GM12878 (cell line): ENCODE data around the gene ZNF480. TPM values are rescaled to one million over a fixed set of nuclear protein-coding genes. Genes with fewer than 3 reads are reported as not detected.
"Not testable (repeated sequence)": the region's sequence is repeated elsewhere in the genome, so short reads cannot be mapped to it uniquely, and the experiment has no call there.

ENCODE experiments used
- ATAC-seq: fragments of 200-7000 bp; cut with Tn5 transposase; 3 replicates; pipeline ENCODE4 v1.9.1; 2020; ENCODE audit warnings: mild to moderate bottlenecking, moderate library complexity
- BruUV-seq: library from RNA; stranded (reverse); fragments of 400-500 nt; replicated peaks from 2 replicates; lab custom pipeline; 2021; lab: Mats Ljungman, UMichigan
- CTCF ChIA-PET: fragments of 300-600 bp; sonication (Branson Sonifier 250); formaldehyde crosslinking; extraction: SDS; loops from one replicate; lab custom pipeline; 2021; ENCODE audit warnings: inconsistent platforms; lab: Yijun Ruan, JAX
- POLR2A ChIA-PET: fragments of 350-600 bp; formaldehyde crosslinking; extraction: SDS; loops from one replicate; lab custom pipeline; 2021; ENCODE audit warnings: inconsistent platforms; lab: Charles Lee
- RAD21 ChIA-PET: fragments of 300-600 bp; sonication (Branson Sonifier 250); formaldehyde crosslinking; loops from one replicate; lab custom pipeline; 2023; ENCODE audit warnings: antibody characterized with exemption; ENCODE audit not compliant: unreplicated experiment; lab: Charles Lee
- SMC1A ChIA-PET: fragments of 300-600 bp; sonication (Branson Sonifier 250); formaldehyde crosslinking; loops from one replicate; lab custom pipeline; 2023; ENCODE audit not compliant: unreplicated experiment, uncharacterized antibody; lab: Charles Lee
- DNase-seq: peaks from one replicate; pipeline ENCODE4 v3.0.0-alpha.2; 2011; ENCODE audit warnings: low read depth, low spot score
- FAIRE-seq: peaks from 3 replicates; lab custom pipeline; 2011; peaks lifted over from hg19 to GRCh38; lab: Jason Lieb, UNC
- H2AFZ ChIP-seq: 2 replicates; pipeline ENCODE4 v1.6.0; 2011; ENCODE audit warnings: low read depth, low read length, control low read depth; ENCODE audit not compliant: control insufficient read depth
- H3K27ac ChIP-seq: 2 replicates; pipeline ENCODE4 v1.5.1; 2011; ENCODE audit warnings: control low read depth; ENCODE audit not compliant: control insufficient read depth, insufficient read depth
- H3K27me3 ChIP-seq, 2 experiments: replicated peaks in 1 of 2; 2 replicates each; pipeline versions ENCODE4 v1.6.0 to v1.6.1; 2011; ENCODE audit warnings: low read length in 1 of 2; ENCODE audit not compliant: control insufficient read depth in 2 of 2, insufficient read depth in 2 of 2
- H3K36me3 ChIP-seq, 2 experiments: 2 replicates each; pipeline ENCODE4 v1.5.1; 2011; ENCODE audit warnings: low read length in 1 of 2; ENCODE audit not compliant: control insufficient read depth in 2 of 2, insufficient read depth in 2 of 2
- H3K4me1 ChIP-seq: 2 replicates; pipeline ENCODE4 v1.6.1; 2011; ENCODE audit warnings: mild to moderate bottlenecking, low read length, moderate library complexity, mixed read lengths; ENCODE audit not compliant: control insufficient read depth, insufficient read depth
- H3K4me2 ChIP-seq: 2 replicates; pipeline ENCODE4 v1.6.0; 2011; ENCODE audit warnings: control low read depth; ENCODE audit not compliant: control insufficient read depth, insufficient read depth
- H3K4me3 ChIP-seq: fragments of 200-600 bp; sonication (generic); 2 replicates; pipeline ENCODE4 v1.5.1; 2016
- H3K79me2 ChIP-seq: 2 replicates; pipeline ENCODE4 v1.6.0; 2011; ENCODE audit warnings: low read length; ENCODE audit not compliant: control insufficient read depth, insufficient read depth
- H3K9ac ChIP-seq: 2 replicates; pipeline ENCODE4 v1.8.0; 2011; ENCODE audit warnings: low read length, control low read depth, mixed read lengths; ENCODE audit not compliant: control insufficient read depth, insufficient read depth
- H3K9me3 ChIP-seq: replicated peaks from 3 replicates; pipeline ENCODE4 v1.5.1; 2011; ENCODE audit warnings: mild to moderate bottlenecking, low read length; ENCODE audit not compliant: control insufficient read depth, insufficient read depth
- H4K20me1 ChIP-seq: 2 replicates; pipeline ENCODE4 v1.6.0; 2011; ENCODE audit not compliant: control insufficient read depth, insufficient read depth
- CBFB ChIP-seq: IDR thresholded peaks from 2 replicates; pipeline ENCODE4 v1.6.1; 2016; ENCODE audit warnings: antibody characterized with exemption, low read depth
- CTCF ChIP-seq, 3 experiments: IDR thresholded peaks in 2 of 3; conservative IDR thresholded peaks in 1 of 3; 2 replicates each; pipeline ENCODE4 v1.5.1; 2011; ENCODE audit warnings: low read depth in 3 of 3, low read length in 3 of 3, mild to moderate bottlenecking in 3 of 3, control low read depth in 2 of 3, moderate library complexity in 2 of 3, inconsistent platforms in 1 of 3, mixed read lengths in 1 of 3; ENCODE audit not compliant: control insufficient read depth in 2 of 3, insufficient read depth in 1 of 3; ENCODE audit errors: extremely low read depth in 1 of 3
- ESRRA ChIP-seq: IDR thresholded peaks from 2 replicates; pipeline ENCODE4 v1.6.1; 2012; ENCODE audit warnings: mild to moderate bottlenecking, low read length, improper control_type of control experiment
- NR2F1 ChIP-seq: fragments of 450-650 bp; conservative IDR thresholded peaks from 2 replicates; pipeline ENCODE4 v1.6.1; 2017; ENCODE audit warnings: mild to moderate bottlenecking
- RAD21 ChIP-seq: IDR thresholded peaks from 2 replicates; pipeline ENCODE4 v1.6.1; 2011; ENCODE audit warnings: mild to moderate bottlenecking, low read depth, low read length, moderate library complexity; ENCODE audit not compliant: insufficient read depth
- RELA ChIP-seq: fragments of 450-650 bp; IDR thresholded peaks from 2 replicates; pipeline ENCODE4 v1.8.0; 2014; ENCODE audit warnings: borderline replicate concordance; ENCODE audit not compliant: partially characterized antibody
- SMC3 ChIP-seq: IDR thresholded peaks from 2 replicates; pipeline ENCODE4 v1.6.1; 2011; ENCODE audit warnings: low read length, improper control_type of control experiment, borderline replicate concordance
- WGBS: methylation state at CpG from one replicate; pipeline ENCODE4 v1.1.6; 2016; ENCODE audit warnings: low lambda C conversion rate; ENCODE audit not compliant: insufficient replicate concordance, insufficient coverage; ENCODE audit errors: missing lambda C conversion rate; 5-methylcytosine and 5-hydroxymethylcytosine counted together
- in situ Hi-C: fragments of 300-500 bp; cut with MboI; formaldehyde crosslinking; loops from 9 replicates; pipeline ENCODE4 v1.14.3; 2018; ENCODE audit warnings: mixed read lengths
- intact Hi-C: fragments of 100-400 bp; cut with micrococcal nuclease; formaldehyde crosslinking; loops from one replicate; pipeline ENCODE4 v1.14.2; 2022; ENCODE audit not compliant: unreplicated experiment
- polyA plus RNA-seq, 11 experiments: library from polyadenylated mRNA; depleted of rRNA in 4 of 11; unstranded in 6 of 11; stranded (reverse) in 5 of 11; fragments of >200 nt; fragmentation: Nextera tagmentation in 4 of 11; fragmentation: Illumina TruSeq in 1 of 11; extraction: Ambion mirVana in 4 of 11; extraction: Trizol in 1 of 11; gene quantifications; 1 replicate in 1 of 11; 2 replicates in 10 of 11; pipeline versions ENCODE4 v1.2.1 to v1.2.3, GENCODE V29; 2011 to 2016; ENCODE audit warnings: inconsistent platforms in 2 of 11, missing spikeins in 2 of 11, low read depth in 1 of 11
- total RNA-seq, 4 experiments: library from RNA; depleted of rRNA in 3 of 4; stranded (reverse); fragments of >200 nt in 3 of 4; fragmentation: Illumina TruSeq in 1 of 4; extraction: Trizol in 1 of 4; gene quantifications; 2 replicates each; pipeline versions ENCODE4 v1.2.1 to v1.2.3, GENCODE V29; 2013 to 2021

ZNF480 gene
- total and polyA plus RNA-seq, 10 of the 15 experiments (the other 5 are each of a cell fraction or from before 2014, with no cell fraction given): 6.6 to 26.5 (median 16.8) TPM

GRCh38 chr19:52339022-52339421 is 42.1 kb downstream of the ZNF480 start:
- H3K4me3 ChIP-seq, H3K4me2 ChIP-seq, H3K9ac ChIP-seq, FAIRE-seq, H3K79me2 ChIP-seq, DNase-seq, H3K36me3 ChIP-seq, SMC1A ChIA-PET, ATAC-seq, H3K9me3 ChIP-seq, intact Hi-C loops, CTCF ChIA-PET, BruUV-seq, RAD21 ChIA-PET, H4K20me1 ChIP-seq, POLR2A ChIA-PET, H3K27ac ChIP-seq, in situ Hi-C loops, H2AFZ ChIP-seq, H3K4me1 ChIP-seq, H3K27me3 ChIP-seq: not testable (repeated sequence)
- WGBS: 98% methylated on average over 3 of the region's 3 CpGs

GRCh38 chr19:52343548-52343947 is 46.6 kb downstream of the ZNF480 start:
- Histone ChIP-seq H3K4me2 (no peak overlapping the region), H3K27me3 (no peaks in the 10 kb centered on the region), H2AFZ (no peak overlapping the region), H4K20me1 (no peaks in the 10 kb centered on the region), H3K27ac (no peak overlapping the region), H3K4me1 (no peaks in the 10 kb centered on the region), H3K36me3 (no peaks in the 10 kb centered on the region), H3K9ac (no peak overlapping the region), H3K79me2 (no peaks in the 10 kb centered on the region), H3K4me3 (no peak overlapping the region), H3K9me3 (peaks cover 1% of the 10 kb centered on the region; the same call in 2 of the 3 replicates)
- DNase-seq (no peak), ATAC-seq (peak; percentile 65), FAIRE-seq (no peak)
- intact Hi-C loops (loop anchor here (10.0 kb wide), 1 partner anchor 401 kb away; no protein-coding TSS in a partner anchor), in situ Hi-C loops (no loop called here)
- ChIA-PET SMC1A (interaction anchor here (1.0 kb wide), 1 partner anchor 26 kb away, joined by 3 read pairs; the partner anchor contains the start of gene ZNF880), POLR2A (no interaction called here), RAD21 (interaction anchor here (0.9 kb wide), 1 partner anchor 228 kb away, joined by 3 read pairs; no protein-coding TSS in a partner anchor), CTCF (interaction anchor here (0.8 to 1.4 kb wide), 4 partner anchors 95 to 405 kb away, joined by 3 to 6 read pairs (median 4); no protein-coding TSS in a partner anchor)
- WGBS: 16% methylated on average over 8 of the region's 8 CpGs
- TF ChIP-seq RAD21: peak; percentile 63
- no peak for TF ChIP-seq CBFB
- peak; percentile 94; the same call in 1 of the 2 replicates for TF ChIP-seq ESRRA
- TF ChIP-seq RELA: no peak
- TF ChIP-seq NR2F1: peak; percentile 39; the same call in 1 of the 2 replicates
- peak; percentile 33 to 55 (median 50); a peak in 4 of 6 replicates for TF ChIP-seq CTCF (IDR thresholded peaks at IDR 0.05 in 2 of 3, conservative IDR thresholded peaks at IDR 0.05 in 1 of 3; ENCODE audit: control insufficient read depth in 2 of 3, extremely low read depth in 1 of 3, insufficient read depth in 1 of 3, low read depth in 3 of 3, low read length in 3 of 3)
- peak; percentile 52 for TF ChIP-seq SMC3
- BruUV-seq: no TSS peak
